ENCODE data around the gene CASK.

- TF ChIP-seq, protein P1, sequence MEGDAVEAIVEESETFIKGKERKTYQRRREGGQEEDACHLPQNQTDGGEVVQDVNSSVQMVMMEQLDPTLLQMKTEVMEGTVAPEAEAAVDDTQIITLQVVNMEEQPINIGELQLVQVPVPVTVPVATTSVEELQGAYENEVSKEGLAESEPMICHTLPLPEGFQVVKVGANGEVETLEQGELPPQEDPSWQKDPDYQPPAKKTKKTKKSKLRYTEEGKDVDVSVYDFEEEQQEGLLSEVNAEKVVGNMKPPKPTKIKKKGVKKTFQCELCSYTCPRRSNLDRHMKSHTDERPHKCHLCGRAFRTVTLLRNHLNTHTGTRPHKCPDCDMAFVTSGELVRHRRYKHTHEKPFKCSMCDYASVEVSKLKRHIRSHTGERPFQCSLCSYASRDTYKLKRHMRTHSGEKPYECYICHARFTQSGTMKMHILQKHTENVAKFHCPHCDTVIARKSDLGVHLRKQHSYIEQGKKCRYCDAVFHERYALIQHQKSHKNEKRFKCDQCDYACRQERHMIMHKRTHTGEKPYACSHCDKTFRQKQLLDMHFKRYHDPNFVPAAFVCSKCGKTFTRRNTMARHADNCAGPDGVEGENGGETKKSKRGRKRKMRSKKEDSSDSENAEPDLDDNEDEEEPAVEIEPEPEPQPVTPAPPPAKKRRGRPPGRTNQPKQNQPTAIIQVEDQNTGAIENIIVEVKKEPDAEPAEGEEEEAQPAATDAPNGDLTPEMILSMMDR (IDR thresholded peaks at IDR 0.05), result no peak
- no peak for TF ChIP-seq TCF7L2 (IDR thresholded peaks at IDR 0.05; ENCODE audit: low read depth, low read length)
Measured at GRCh38 chrX:41877167-41877566, 46.2 kb downstream of the CASK start.

All from Panc1 (cell line).